Activated CD8-positive, alpha-beta memory T cell treated with anti-CD3 and anti-CD28 coated beads, Interleukin-2, amount 50 U/mL, for 4 hours (primary cell): ENCODE measurements around the gene MLN.

ENCODE experiments used
- DNase-seq: peaks from one replicate; pipeline ENCODE4 v3.0.0-alpha.2; 2020

MLN gene, protein sequence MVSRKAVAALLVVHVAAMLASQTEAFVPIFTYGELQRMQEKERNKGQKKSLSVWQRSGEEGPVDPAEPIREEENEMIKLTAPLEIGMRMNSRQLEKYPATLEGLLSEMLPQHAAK

DNA sequence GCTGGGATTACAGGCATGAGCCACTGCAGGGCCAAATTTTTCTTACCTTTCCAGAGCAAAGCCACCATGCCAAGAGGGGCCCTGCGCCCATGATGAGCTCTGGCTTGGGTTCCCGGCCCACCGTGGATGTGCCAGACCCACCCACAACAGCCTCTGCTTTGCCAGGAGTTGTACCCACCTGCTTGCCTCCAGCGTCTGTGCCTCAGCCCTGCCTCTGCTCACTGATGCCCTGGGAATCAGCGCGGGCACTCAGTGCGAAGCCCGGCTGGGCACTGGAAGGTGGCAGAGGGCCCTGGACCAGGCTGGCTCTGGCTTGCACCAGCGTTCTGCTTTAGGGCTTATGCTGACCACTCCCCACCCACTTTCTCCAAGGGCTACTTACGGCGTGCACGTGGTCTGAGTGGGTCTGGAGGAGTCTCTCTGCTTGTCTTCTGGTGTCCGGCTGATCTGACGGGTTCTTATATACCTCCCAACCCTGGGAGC, at the start of gene MLN:
MLN (minus strand) TSS at position 433 of the 483 bp plus-strand sequence. CDS start 2,840 bp downstream, outside the sequence.
- DNase-seq: no peak

DNA sequence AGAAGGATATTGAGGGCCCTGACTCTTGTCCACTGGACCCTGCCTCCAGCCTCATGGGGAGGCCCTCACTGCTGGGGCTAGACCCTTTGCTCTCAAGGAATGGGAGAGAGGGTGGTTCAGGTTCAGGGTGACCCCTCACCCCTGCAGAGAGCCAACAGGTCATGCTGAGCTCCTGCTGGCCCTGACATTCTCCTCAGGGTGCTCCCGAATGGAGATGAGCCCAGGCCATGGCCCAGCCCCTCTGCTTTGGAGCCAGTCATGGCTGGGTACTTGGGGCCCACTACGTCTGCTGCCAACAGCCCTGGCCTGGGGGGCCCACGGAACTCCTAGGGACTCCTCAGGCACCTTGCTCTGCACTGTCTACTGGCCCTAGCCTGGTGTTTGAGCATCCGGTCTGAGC, 49.2 kb upstream of the MLN start:
- no peak for DNase-seq

DNA sequence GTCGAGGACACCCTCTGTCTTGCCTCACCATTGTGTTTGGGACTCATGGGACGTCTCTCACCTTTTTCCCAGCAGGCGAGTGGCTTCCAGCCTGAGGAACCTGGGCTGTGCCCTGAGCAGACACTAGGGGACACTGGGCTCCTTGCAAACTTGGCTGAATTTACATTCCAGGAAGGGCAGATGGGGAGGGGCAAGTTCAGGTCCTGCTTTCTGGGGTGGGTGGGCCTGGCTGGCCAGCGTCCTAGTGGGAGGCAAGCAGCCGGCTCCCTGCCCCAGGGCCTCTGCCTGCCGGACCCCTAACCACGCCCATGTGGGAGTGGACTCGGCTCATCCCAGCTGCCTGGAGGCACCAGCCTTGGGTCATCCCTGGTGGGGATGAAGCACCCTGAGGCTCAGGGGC, 48.2 kb upstream of the MLN start:
- DNase-seq: no peak

DNA sequence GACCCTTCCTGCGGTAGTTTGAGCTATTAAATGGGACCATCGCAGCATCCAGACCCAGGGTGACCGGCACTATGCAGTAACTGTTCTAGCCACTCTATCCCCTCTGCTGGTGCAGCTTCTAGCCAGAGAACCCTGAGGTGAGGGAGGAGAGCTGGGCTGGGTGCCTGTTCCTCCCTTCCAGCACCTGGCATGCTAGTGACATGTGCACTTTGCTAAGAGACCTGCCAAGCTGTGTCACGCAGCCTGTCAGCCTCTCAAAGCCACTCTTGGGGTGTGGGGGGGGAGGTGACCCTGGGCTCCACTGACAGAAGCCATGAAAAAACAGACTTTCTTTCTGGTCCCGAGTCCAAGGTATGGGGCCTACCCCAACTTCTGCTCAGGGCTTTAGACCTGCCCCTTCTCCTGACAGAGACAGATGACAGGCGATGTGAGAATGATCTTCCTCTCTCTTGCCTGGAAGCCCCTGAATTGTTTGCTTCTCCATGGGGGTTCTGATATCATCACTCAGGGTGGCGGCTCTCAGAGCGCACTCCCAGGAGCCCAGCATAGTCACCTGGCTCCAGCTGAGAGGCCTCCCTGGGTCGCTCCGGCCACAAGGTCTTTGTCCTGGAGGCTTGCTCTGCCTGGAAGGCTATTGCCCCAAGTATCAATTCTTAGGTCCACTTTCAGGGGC, 47.2 kb upstream of the MLN start:
- DNase-seq: no peak

DNA sequence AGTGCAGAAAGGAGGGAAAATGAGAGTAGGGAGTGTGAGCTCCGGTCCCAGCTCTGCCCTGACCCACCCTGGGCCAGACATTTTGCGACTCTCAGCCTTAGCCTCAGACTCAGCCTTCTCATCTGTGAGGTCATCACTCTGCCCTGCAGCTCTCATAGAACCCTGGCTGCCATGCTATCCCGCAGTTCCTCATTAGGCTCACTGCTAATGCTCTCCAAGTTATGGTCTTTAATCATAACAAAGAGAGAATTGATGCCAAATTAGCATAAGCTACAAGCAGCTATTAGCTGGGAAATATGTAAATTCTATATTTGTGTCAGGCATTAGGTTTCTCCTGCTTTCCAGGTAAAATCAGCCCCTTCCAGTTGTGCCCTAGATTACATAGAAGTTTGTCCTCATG, 46.5 kb upstream of the MLN start:
- DNase-seq: no peak

DNA sequence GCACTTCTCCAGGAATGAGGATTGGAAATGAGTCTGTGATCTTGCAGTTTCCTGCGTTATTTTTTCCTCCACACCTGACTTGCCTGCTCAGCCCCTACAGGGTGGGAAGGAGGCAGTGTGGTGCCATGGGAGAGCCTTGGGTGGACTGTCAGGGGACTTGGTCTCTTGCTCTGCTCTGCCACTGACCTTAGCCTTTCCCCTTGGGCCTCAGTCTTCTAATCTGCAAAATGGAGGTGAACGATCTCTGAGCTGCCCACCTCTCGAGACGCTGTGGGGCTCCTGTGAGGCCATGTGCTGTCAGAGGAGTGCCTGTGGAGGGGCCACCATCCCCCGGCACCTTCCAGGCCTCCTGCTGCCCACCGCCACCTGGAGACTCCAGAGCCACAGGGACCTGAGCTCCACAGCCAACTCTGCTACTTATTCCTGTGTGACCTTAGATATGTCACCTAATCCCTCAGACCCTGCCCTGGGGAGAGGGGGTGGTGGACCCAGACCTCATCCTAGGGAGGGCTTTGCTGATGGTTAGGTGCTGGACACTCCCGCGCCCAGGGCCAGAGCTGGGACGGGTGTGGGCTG, 45.8 kb upstream of the MLN start:
- DNase-seq: no peak

DNA sequence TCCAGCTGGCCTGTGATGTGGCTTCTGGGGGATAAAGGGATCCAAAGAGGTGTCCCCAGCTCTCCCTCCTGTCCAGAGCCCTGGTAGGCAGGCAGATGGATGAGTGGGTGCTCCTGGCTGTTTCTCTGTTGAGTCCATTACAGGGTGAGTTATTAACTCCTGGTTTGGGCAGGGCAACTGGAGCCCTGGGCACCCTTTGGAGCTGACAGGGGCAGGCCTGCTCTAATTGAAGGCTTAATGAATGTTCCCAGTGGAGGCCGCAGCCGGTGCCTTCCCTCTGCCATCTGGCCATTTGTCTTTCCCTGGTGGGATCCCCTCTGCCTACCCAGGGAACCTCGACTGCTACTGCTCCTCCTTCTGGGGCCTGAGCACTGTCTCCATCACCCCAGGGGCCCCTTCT, 44.7 kb upstream of the MLN start:
- no peak for DNase-seq

DNA sequence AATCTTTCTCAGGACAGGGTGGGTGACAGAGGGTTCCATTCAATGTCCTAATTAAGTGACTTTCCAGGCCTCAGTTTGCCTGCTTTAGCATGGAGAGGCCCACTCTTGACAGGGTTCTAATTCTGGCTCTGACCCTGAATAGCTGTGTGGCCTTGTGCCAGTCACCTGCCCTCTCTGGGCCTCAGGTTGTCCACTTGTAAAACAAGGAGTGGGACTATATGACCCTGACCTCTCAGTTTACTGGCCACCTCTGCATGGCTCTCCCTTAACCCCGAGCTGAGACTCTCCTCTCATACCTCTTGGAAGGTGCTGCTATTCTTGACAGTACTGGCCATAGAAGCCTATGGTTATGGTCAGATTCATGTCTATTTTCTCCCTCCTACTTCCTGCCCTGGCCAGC, 44.1 kb upstream of the MLN start:
- no peak for DNase-seq

DNA sequence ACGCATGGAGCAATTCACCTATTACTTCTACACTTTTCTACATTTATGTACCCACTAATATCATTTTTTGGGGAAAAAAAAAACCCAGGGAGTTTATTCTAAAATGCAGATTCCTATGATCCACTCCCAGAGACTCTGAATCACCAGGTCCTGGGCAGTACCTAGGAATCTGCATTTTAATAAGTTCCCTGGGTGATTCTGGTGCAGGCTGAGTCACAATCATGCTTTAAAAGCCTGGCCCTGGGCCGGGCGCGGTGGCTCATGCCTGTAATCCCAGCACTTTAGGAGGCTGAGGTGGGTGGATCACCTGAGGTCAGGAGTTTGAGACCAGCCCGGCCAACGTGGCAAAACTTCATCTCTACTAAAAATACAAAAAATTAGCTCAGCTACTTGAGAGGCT, 43.3 kb upstream of the MLN start:
- DNase-seq: no peak

DNA sequence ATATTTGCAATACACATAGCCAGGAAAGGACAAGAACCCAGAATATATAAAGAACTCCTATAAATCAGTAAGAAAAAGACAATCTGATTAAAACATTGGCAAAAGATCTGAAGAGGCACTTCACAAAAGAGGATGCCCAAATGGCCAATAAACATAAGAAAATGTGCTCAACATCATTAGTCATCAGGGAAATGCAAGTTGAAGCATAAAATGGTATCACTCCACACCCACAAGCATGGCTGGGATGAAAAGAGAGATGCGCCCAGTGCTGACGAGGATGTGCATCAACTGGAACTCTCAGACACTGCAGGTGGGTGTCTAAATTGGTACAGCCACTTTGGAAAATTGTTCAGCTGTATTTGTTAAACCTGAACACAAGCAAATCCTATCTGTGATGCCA, 42.4 kb upstream of the MLN start:
- no peak for DNase-seq

DNA sequence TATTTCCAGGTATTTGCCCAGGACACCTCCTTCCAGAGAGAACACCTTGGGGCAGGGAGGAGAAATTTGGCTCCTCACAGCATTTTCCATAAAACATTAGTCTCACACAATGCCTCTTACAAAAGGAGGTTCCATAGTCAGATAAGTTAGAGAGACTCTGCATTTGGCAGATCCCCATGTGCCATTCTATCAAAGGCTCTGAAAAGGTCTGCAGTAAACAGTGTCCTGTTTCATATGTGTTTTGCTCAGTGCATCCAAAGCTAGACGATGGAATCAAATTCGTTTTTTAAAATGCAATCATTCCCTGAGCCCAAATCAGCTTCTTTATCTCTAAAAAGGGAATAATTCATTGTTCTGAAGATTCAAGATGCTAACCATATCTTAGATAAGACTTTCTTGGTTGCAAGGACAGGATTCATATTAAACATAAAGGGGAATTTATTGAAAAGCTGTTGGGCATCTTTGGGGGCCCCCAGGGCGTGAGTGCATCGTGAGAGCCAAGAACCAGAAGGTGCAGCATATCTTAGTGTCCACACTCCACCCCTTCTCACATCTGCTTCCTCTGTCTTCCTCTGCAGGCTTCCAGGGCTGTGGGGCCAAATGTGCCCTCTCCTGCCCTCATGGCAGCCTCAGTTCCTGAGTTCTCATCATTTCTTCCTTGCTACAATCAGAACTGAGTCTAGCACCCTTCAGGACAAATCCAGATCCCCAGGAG, 41.4 kb upstream of the MLN start:
- DNase-seq: no peak

DNA sequence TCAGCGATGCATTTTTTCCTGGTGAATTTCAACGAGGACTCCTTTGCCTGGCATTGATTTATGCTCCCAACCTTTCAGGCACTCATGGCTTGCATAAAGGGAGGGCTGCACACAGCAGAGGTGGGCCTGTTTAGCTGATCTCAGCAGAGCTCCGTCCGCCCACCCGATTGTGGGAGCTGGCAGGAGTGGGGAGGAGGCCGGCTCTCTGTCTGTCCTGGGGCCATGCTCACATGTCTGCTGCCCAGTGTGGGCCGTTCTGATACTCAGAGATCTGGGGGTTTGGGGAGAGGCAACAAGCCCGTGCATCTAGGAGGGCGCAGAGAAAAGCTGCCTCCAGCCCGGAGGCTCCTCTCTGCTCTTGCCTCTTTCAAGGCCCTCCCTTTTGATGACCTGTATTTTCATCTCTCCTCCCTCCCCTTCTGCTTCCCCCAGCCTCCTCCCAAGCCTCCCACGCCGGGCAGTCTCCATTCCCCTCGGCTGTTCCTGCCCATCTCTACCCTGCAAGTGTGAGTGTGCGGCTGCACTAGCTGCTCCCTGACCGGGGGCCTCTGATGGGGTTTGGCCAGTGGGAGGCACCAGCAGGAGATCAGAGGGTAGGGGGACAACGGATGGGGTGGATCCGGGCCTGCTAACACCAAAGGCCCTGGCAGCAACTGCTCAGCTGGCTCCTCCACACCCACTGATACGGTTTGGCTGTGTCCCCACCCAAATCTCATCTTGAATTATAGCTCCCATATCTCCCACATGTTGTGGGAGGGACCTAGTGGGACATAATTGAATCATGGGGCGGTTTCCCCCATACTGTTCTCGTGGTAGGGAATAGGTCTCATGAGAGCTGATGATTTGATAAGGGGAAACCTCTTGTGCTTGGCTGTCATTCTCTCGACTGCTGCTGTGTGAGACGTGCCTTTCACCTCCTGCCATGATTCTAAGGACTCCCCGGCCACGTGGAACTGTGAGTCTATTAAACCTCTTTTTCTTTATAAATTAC, 39.6 kb upstream of the MLN start:
- DNase-seq: no peak

DNA sequence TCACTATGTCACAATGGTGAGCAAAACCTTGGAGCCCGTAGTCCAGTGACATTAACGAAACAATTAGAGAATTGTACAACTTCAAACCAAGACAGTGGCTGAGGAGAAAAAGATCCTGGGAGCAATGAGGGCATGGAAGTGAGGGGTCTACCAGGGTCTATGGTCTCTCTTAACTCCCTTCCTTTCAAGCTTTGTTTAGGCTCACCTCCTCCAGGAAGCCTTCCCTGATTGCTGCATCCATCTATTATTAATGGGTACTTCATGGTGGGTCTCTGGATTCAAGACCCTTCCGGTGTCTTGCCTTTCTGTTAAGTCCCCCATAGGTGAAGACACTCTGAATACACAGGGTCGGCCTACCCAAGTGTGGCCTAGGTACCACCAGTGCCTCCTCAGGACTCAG, 38.1 kb upstream of the MLN start:
- DNase-seq: no peak

DNA sequence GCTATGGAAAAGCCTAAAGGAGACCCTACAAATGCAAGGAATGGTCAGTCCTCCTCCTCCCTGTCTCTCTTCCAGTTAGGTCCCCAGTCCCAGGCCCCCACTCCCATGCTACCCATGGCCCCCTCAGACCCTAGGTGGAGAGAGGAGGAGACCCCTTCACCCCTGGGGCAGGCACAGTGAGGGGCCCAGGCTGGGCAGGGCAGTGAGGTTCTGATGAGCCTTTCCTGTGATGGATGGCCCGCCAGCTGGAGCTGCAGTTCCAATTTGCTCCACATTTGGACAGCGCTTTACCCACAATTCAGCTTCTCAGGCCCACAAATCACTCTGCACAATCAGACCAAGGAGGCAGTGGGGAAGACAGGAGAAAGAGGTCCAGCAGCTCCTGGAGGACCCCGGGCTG, 37.3 kb upstream of the MLN start:
- no peak for DNase-seq

DNA sequence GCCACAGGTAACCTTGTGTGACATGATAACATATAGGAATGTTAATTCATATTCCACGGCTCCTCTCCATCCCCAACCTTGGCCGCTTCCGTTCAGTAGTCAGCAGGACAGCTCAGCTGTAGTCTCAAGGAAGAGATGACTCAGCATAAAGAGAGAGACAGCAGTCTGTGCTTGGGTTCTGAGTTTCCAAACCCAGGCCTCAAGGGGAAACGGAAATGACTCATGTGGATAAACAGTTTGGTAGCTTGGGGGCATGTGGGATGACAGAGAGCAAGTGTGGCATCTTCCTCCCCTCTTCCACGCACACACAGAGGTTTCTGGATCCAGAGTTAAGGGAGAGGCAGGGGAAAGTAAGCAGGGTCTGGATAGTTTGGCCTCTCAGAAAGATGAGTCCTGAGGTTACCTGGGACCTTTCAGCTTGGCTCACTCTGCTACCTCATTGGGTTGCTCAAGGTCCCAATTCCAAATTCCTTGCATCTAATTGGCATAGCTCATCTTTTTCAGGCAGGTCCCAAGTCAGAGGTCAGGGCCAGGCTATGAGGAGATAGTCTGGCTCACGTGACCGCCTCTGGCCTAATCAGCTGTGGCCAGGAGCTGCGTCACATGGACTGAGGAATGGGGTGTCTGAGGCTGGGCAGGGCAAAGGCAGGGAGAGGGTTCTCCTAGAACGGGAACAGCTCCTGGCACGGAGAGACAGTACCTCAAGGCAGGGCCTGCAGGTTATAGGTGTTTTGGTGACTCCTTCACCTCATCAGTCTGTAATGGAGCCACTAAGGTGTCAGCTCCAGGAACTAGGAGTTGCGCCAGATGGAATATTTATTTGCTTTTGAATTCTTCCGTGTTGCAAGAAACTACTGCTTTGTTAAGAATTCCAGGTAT, 36.5 kb upstream of the MLN start:
- no peak for DNase-seq

DNA sequence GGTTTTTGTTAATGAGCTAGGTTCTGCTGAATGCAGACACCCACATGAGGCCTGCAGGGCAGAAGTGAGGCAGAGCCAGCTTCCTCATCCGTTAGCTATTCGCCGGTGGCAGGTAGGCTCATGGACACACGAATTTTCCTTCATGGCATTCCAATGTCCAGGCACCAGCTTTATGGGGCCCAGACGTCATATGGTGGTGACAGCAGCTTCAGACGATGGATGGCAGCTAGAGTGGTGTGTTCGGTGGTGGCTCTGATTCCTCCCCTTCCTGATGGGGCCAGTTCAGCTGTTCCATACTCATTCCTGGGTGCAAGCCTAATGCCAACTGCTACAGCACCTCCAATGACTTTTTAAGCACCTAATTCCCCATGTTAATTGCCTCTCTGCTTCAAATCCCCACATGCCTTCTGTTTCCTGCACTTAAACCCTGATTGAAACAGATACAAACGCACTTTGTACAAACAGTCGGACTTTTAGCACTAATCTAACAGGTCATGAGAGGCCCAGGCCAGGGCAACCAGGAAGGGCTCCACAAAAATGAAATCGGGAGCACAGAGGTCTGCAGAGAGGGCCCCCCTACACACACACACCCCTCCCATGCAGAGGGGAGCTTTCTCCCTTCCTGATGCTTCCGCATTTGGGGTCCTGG, 35.7 kb upstream of the MLN start:
- no peak for DNase-seq

DNA sequence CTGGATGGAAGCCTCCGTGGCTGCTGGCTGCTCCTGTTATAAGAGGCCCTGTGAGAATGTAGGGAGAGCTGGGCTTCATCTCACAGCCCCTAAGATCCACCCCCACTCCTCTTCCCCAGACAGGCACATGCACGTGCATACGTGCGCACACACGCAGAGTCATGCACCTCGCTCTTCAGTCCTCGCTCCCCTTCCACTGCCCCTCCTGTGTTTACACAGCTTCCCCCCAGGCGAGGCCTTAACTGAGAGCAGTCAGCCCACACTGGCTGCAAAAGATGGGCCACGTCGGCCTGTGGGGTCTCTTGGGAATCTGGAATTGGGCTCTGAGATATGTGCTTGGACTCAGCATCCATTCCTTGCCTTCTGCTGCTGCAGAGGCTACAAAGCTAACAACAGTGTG, 35.2 kb upstream of the MLN start:
- DNase-seq: no peak

DNA sequence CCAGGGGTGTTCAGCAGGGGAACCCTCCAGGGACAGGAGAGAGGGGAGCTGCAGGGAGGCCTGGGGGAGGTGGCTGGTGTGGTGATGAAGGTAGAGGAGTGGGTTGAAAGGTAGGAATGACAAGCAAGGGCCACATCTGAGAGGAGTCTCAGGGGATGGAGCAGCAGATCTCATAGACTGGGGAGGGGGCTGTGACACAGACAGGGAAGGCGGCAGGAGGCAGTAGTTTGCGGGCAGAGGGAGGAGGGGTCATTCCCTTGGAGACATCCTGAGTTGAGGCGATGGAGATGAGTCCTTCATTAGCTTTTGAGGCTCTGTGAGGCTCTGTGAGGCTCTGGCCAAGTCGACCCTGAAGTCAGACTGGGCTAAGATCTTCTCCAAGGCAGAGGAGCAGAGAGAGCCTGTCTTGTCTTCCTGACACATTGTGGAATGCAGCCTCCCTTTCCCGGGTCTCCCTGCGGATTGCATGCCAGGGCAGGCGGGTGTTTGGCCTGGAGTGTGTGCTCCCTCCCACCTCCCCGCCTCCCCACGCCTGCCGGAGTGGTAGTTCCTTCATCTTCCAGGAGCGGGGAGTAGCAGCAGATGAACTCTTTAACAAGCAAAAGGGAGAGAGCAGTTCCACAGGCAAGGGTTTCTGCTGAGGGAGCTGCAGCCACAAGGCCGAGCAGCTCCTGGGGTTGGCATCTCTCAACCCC, 34.3 kb upstream of the MLN start:
- DNase-seq: no peak

DNA sequence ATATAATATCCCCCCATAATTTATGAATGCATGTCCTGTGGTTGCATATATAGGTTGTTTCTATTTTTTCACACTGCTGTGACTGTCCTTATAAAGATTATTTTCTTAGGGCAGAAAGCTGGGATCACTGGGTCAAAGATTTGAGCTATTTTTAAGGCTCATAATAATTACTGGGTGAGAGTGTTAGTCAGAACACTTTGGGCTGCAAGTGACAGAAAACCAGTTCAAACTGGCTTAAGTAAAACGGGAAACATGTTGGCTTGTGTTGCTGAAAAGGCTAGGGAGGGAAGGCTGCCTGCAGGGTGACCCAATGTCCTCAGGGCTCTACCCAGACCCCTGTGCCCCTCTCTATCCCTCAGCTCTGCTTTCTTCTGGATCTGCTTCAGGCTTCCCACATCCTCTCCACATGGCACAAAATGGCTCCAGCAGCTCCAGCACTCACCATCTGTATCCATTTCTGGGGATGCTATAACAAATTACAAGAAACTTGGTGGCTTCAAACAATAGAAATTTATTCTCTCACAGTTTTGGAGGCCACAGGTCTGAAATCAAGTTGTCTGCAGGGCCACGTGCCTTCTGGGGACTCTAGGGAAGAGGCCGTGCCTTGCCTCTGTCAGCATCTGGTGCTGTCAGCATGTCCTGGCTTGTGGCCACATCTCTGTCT, 33.1 kb upstream of the MLN start:
- DNase-seq: no peak
